Colonic mucosa (tissue), 4 donors: Measurements from ENCODE around the gene PDZD8. TPM values are rescaled to one million over a fixed set of nuclear protein-coding genes. Genes with fewer than 3 reads are reported as not detected.

Source experiments
- DNase-seq: peaks from one replicate; pipeline ENCODE4 v3.0.0-alpha.2; 2020
- H3K27ac ChIP-seq: fragments of 200-600 bp; one replicate; pipeline ENCODE4 v1.8.0; 2021
- H3K27me3 ChIP-seq: fragments of 200-600 bp; one replicate; pipeline ENCODE4 v1.8.0; 2021
- H3K36me3 ChIP-seq: fragments of 200-600 bp; one replicate; pipeline ENCODE4 v1.8.0; 2021
- H3K4me1 ChIP-seq: fragments of 200-600 bp; one replicate; pipeline ENCODE4 v1.8.0; 2021; ENCODE audit warnings: mild to moderate bottlenecking
- H3K4me3 ChIP-seq: fragments of 200-600 bp; one replicate; pipeline ENCODE4 v1.8.0; 2021
- H3K9ac ChIP-seq, 2 donors: one replicate each; pipeline ENCODE4 v1.7.0; 2013; ENCODE audit warnings: control low read depth in 2 of 2, low read depth in 2 of 2, low read length in 2 of 2
- H3K9me3 ChIP-seq: fragments of 200-600 bp; one replicate; pipeline ENCODE4 v1.8.0; 2021
- CTCF ChIP-seq: fragments of 200-600 bp; IDR thresholded peaks from one replicate; pipeline ENCODE4 v1.8.0; 2022; ENCODE audit warnings: antibody characterized with exemption, mild to moderate bottlenecking
- intact Hi-C: fragments of 100-400 bp; cut with DNase I; formaldehyde crosslinking; loops from one replicate; pipeline ENCODE4 v1.14.1; 2022
- total RNA-seq, 2 donors: library from RNA; stranded (reverse); fragmentation: NEBNext Ultra II Directional in 1 of 2; extraction: Animal tissue kit (Norgen Biotek cat#: 25700) in 1 of 2; gene quantifications; one replicate each; pipeline ENCODE4 v1.2.1, GENCODE V29; 2021
- donor health status: healthy.
- donor health status: DM: no; HTN: no; CAD: no.
- donor health status: DM: no; HTN: no; CAD: no.

PDZD8 gene
- total RNA-seq, 2 donors from 2014 or later = 68.5 to 82.0 TPM

- Histone ChIP-seq H3K4me3 (no peak overlapping the region), H3K27ac (no peak overlapping the region), H3K27me3 (no peaks in the 10 kb centered on the region), H3K36me3 (no peaks in the 10 kb centered on the region), H3K4me1 (peaks cover 13% of the 10 kb centered on the region), H3K9ac (no peak overlapping the region), H3K9me3 (no peaks in the 10 kb centered on the region)
- intact Hi-C loops = no loop called here
- DNase-seq = no peak
- TF ChIP-seq CTCF = no peak
These were observed 22.5 kb downstream of the PDZD8 start for GRCh38 chr10:117352724-117353123.

GRCh38 chr10:117351996-117352395 is 23.2 kb downstream of the PDZD8 start:
- H3K36me3 ChIP-seq = no peaks in the 10 kb centered on the region
- H3K9ac ChIP-seq = no peak overlapping the region
- H3K9me3 ChIP-seq = no peaks in the 10 kb centered on the region
- no peak for TF ChIP-seq CTCF
- intact Hi-C loops = no loop called here
- H3K27me3 ChIP-seq = no peaks in the 10 kb centered on the region
- H3K27ac ChIP-seq = no peak overlapping the region
- peaks cover 13% of the 10 kb centered on the region for H3K4me1 ChIP-seq
- DNase-seq = no peak
- no peak overlapping the region for H3K4me3 ChIP-seq

GRCh38 chr10:117351558-117351957 is 23.7 kb downstream of the PDZD8 start:
- H3K9me3 ChIP-seq = no peaks in the 10 kb centered on the region
- H3K27ac ChIP-seq = no peak overlapping the region
- H3K9ac ChIP-seq = no peak overlapping the region
- no peak overlapping the region for H3K4me3 ChIP-seq
- TF ChIP-seq CTCF = no peak
- no peaks in the 10 kb centered on the region for H3K36me3 ChIP-seq
- intact Hi-C loops = no loop called here
- H3K4me1 ChIP-seq = peaks cover 16% of the 10 kb centered on the region
- no peaks in the 10 kb centered on the region for H3K27me3 ChIP-seq
- DNase-seq = no peak

GRCh38 chr10:117350909-117351308 is 24.3 kb downstream of the PDZD8 start:
- peaks cover 20% of the 10 kb centered on the region for H3K4me1 ChIP-seq
- TF ChIP-seq CTCF = no peak
- H3K9me3 ChIP-seq = no peaks in the 10 kb centered on the region
- no peak overlapping the region for H3K9ac ChIP-seq
- H3K4me3 ChIP-seq = no peak overlapping the region
- intact Hi-C loops = no loop called here
- no peaks in the 10 kb centered on the region for H3K27me3 ChIP-seq
- no peak overlapping the region for H3K27ac ChIP-seq
- H3K36me3 ChIP-seq = no peaks in the 10 kb centered on the region
- no peak for DNase-seq

- no peaks in the 10 kb centered on the region for H3K36me3 ChIP-seq
- H3K27me3 ChIP-seq = no peaks in the 10 kb centered on the region
- no peak for TF ChIP-seq CTCF
- peaks cover 12% of the 10 kb centered on the region for H3K4me1 ChIP-seq
- peak overlapping the region in 1 of 2 donors; percentile 70 for H3K9ac ChIP-seq
- H3K27ac ChIP-seq = peak overlapping the region; percentile 48
- H3K4me3 ChIP-seq = no peak overlapping the region
- intact Hi-C loops = no loop called here
- H3K9me3 ChIP-seq = no peaks in the 10 kb centered on the region
- DNase-seq = no peak
These were observed 27.0 kb downstream of the PDZD8 start for GRCh38 chr10:117348236-117348635.

- Histone ChIP-seq H3K9me3 (no peaks in the 10 kb centered on the region), H3K4me1 (peaks cover 16% of the 10 kb centered on the region), H3K9ac (no peak overlapping the region), H3K27ac (peak overlapping the region; percentile 50), H3K4me3 (no peak overlapping the region), H3K36me3 (no peaks in the 10 kb centered on the region), H3K27me3 (no peaks in the 10 kb centered on the region)
- TF ChIP-seq CTCF = no peak
- intact Hi-C loops = no loop called here
- peak; percentile 57 for DNase-seq
These were observed 28.7 kb downstream of the PDZD8 start for GRCh38 chr10:117346574-117346973.
